GM06990 (cell line): ENCODE measurements around the gene USP32.

ENCODE experiments used
- DNase-seq: peaks from one replicate; pipeline ENCODE4 v3.0.0-alpha.2; 2011; ENCODE audit not compliant: insufficient read length; ENCODE audit errors: extremely low read depth
- H3K27me3 ChIP-seq: replicated peaks from 2 replicates; pipeline ENCODE4 v1.6.0; 2011; ENCODE audit warnings: low read length; ENCODE audit not compliant: control insufficient read depth, insufficient read depth
- H3K36me3 ChIP-seq: 2 replicates; pipeline ENCODE4 v1.5.1; 2011; ENCODE audit warnings: low read length; ENCODE audit not compliant: control insufficient read depth, insufficient read depth
- H3K4me3 ChIP-seq: replicated peaks from 2 replicates; pipeline ENCODE4 v1.5.1; 2011; ENCODE audit warnings: low read depth, mild to moderate bottlenecking, control low read depth, low read length
- CTCF ChIP-seq: IDR thresholded peaks from 2 replicates; pipeline ENCODE4 v1.5.1; 2011; ENCODE audit warnings: low read length, control low read depth, mild to moderate bottlenecking, inconsistent platforms; ENCODE audit not compliant: insufficient read depth, poor library complexity, severe bottlenecking

The USP32 gene

DNA sequence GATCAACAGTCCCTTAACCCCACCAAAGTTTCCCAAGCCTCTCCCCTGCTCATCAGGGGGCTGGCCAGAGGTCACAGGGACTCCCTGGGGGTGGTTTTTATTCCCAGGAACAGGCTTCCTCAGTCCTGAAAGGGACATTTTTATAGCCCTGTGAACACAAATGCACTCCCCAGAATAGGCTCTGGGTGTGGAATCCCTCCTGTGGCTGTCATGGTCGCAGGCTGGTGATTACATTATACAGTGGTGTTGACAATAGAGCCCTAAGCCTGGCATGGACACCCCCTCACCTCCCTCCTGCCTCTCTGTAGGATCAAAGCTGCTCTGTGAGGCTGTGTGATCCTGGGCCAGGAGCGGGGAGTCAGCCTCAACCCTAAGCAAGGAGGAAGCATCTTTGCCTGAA is 243.6 kb downstream of the USP32 start:
- no peak overlapping the region for H3K4me3 ChIP-seq
- no peak for DNase-seq
- H3K36me3 ChIP-seq, result no peaks in the 10 kb centered on the region
- TF ChIP-seq CTCF, result no peak
- no peaks in the 10 kb centered on the region; the same call in none of the 2 replicates for H3K27me3 ChIP-seq

- Histone ChIP-seq H3K27me3 (no peaks in the 10 kb centered on the region; the same call in none of the 2 replicates), H3K4me3 (no peak overlapping the region), H3K36me3 (no peaks in the 10 kb centered on the region)
- no peak for DNase-seq
- no peak for TF ChIP-seq CTCF
Observed at GRCh38 chr17:60147553-60148223, 244.2 kb downstream of the USP32 start.

GRCh38 chr17:60146206-60146605 is 245.7 kb downstream of the USP32 start:
- no peaks in the 10 kb centered on the region for H3K36me3 ChIP-seq
- no peak for DNase-seq
- no peaks in the 10 kb centered on the region; the same call in 1 of the 2 replicates for H3K27me3 ChIP-seq
- TF ChIP-seq CTCF, result no peak
- no peak overlapping the region for H3K4me3 ChIP-seq

- DNase-seq, result no peak
- H3K36me3 ChIP-seq, result no peaks in the 10 kb centered on the region
- H3K4me3 ChIP-seq, result no peak overlapping the region
- TF ChIP-seq CTCF, result no peak
- no peaks in the 10 kb centered on the region; the same call in 1 of the 2 replicates for H3K27me3 ChIP-seq
Observed at GRCh38 chr17:60145006-60145935, 246.7 kb downstream of the USP32 start.

DNA sequence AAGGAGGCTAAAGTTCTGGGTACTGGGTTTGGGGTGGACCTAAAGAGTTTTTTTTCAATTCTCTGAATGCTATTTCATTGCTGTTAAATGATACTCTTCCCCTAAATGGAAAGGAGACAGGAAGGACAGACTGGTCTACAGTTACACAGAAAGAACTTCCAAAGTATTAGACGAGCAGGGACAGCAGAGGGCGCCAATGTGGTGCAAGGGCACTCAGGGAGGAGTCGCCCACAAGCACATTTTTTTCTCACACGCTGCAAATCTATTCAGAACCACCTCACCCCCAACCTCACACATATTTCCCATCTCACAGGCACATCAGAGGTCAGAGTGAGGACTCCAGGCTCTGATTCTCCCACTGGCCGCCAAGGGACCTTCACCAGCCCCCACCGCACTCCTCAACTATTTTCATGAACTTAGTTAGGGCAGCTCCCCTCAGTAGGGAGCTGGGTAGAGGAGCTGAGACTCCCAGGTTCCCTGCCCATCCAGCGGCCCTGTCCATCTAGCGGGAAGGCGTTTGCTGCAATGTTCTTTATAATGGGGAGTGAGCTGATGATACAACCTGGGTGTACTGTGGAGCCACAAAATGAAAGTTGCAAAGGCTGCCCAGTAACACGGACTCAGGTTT is 248.9 kb downstream of the USP32 start:
- peak; percentile 81 for TF ChIP-seq CTCF
- DNase-seq, result peak; percentile 38
- Histone ChIP-seq H3K36me3 (no peaks in the 10 kb centered on the region), H3K4me3 (no peak overlapping the region), H3K27me3 (no peaks in the 10 kb centered on the region; the same call in 1 of the 2 replicates)
